HepG2 (cell line): Measurements from ENCODE around the gene KITLG. TPM values are rescaled to one million over a fixed set of nuclear protein-coding genes. Genes with fewer than 3 reads are reported as not detected.
"Not testable (repeated sequence)": the region's sequence is repeated elsewhere in the genome, so short reads cannot be mapped to it uniquely, and the experiment has no call there.

Experiments
- ATAC-seq: fragments of 200-7000 bp; cut with Tn5 transposase; 3 replicates; pipeline ENCODE4 v1.9.1; 2020; ENCODE audit warnings: mild to moderate bottlenecking, moderate library complexity
- BruUV-seq: library from RNA; stranded (reverse); fragments of 400-500 nt; replicated peaks from 2 replicates; lab custom pipeline; 2021; lab: Mats Ljungman, UMichigan
- CTCF ChIA-PET: fragments of 300-600 bp; formaldehyde crosslinking; extraction: SDS; loops from one replicate; lab custom pipeline; 2021; ENCODE audit warnings: low total read pairs, inconsistent platforms, low intra/inter-chr PET ratio; lab: Yijun Ruan, JAX
- POLR2A ChIA-PET: fragments of 350-600 bp; sonication (Branson Sonifier 250); formaldehyde crosslinking; loops from one replicate; lab custom pipeline; 2020; ENCODE audit warnings: antibody characterized with exemption, inconsistent platforms; lab: Yijun Ruan, JAX
- DNase-seq: peaks from one replicate; pipeline ENCODE4 v3.0.0-alpha.2; 2015; ENCODE audit warnings: low spot score
- FAIRE-seq: peaks from 3 replicates; lab custom pipeline; 2011; peaks lifted over from hg19 to GRCh38; lab: Jason Lieb, UNC
- H2AFZ ChIP-seq: one replicate; pipeline ENCODE4 v1.6.1; 2011; ENCODE audit warnings: low read length, inconsistent platforms
- H3K27ac ChIP-seq: fragments of 300-600 bp; 3 replicates; pipeline ENCODE4 v1.8.0; 2011; ENCODE audit warnings: mixed run types, mild to moderate bottlenecking, mixed read lengths, low read length, inconsistent platforms; ENCODE audit not compliant: insufficient read depth; ENCODE audit errors: extremely low read length
- H3K27me3 ChIP-seq, 2 experiments: fragments of 200-600 bp in 1 of 2; 2 replicates in 1 of 2; 3 replicates in 1 of 2; pipeline versions ENCODE4 v1.6.0 to v1.8.0; 2011; ENCODE audit warnings: low read length in 2 of 2, mild to moderate bottlenecking in 2 of 2, moderate library complexity in 2 of 2, inconsistent platforms in 1 of 2; ENCODE audit not compliant: insufficient read depth in 2 of 2, control insufficient read depth in 1 of 2
- H3K36me3 ChIP-seq, 2 experiments: fragments of 200-600 bp in 1 of 2; replicated peaks in 1 of 2; 2 replicates in 1 of 2; 3 replicates in 1 of 2; pipeline versions ENCODE4 v1.5.1 to v1.8.0; 2011; ENCODE audit warnings: low read length in 2 of 2, inconsistent platforms in 1 of 2; ENCODE audit not compliant: insufficient read depth in 2 of 2, control insufficient read depth in 1 of 2
- H3K4me1 ChIP-seq: 2 replicates; pipeline ENCODE4 v1.5.1; 2012; ENCODE audit warnings: low read length, inconsistent platforms; ENCODE audit not compliant: insufficient read depth
- H3K4me2 ChIP-seq: 2 replicates; pipeline ENCODE4 v1.6.0; 2011; ENCODE audit warnings: low read depth, low read length, inconsistent platforms
- H3K4me3 ChIP-seq, 3 experiments: fragments of 200-600 bp in 1 of 3; sonication (generic), shearing (Covaris generic) in 1 of 3; replicated peaks in 1 of 3; 2 replicates each; pipeline ENCODE4 v1.5.1; 2011 to 2016; ENCODE audit warnings: low read length in 3 of 3, inconsistent platforms in 2 of 3, low read depth in 2 of 3, mild to moderate bottlenecking in 2 of 3, control low read depth in 1 of 3, mixed read lengths in 1 of 3; ENCODE audit not compliant: insufficient read depth in 1 of 3
- H3K79me2 ChIP-seq: one replicate; pipeline ENCODE4 v1.6.1; 2011; ENCODE audit warnings: low read length, inconsistent platforms; ENCODE audit not compliant: insufficient read depth
- H3K9ac ChIP-seq: 2 replicates; pipeline ENCODE4 v1.6.0; 2011; ENCODE audit warnings: mild to moderate bottlenecking, low read depth, low read length, inconsistent platforms; ENCODE audit not compliant: insufficient read depth
- H3K9me3 ChIP-seq: 2 replicates; pipeline ENCODE4 v1.5.1; 2012; ENCODE audit warnings: mild to moderate bottlenecking, low read length
- H4K20me1 ChIP-seq: 2 replicates; pipeline ENCODE4 v1.6.0; 2011; ENCODE audit warnings: inconsistent platforms, mild to moderate bottlenecking, low read length, moderate library complexity; ENCODE audit not compliant: insufficient read depth
- ARID5B ChIP-seq: IDR thresholded peaks from 2 replicates; pipeline ENCODE4 v1.4.0; 2020; ENCODE audit warnings: mild to moderate bottlenecking, missing genetic modification reagents
- GFI1 ChIP-seq: sonication (generic); formaldehyde crosslinking; IDR thresholded peaks from 2 replicates; pipeline ENCODE4 v1.5.0; 2020; ENCODE audit warnings: missing genetic modification reagents, mild to moderate bottlenecking, borderline replicate concordance
- HNF1B ChIP-seq: sonication (generic); formaldehyde crosslinking; IDR thresholded peaks from 2 replicates; pipeline ENCODE4 v1.5.1; 2020; ENCODE audit warnings: mild to moderate bottlenecking, moderate library complexity, missing genetic modification reagents
- MYC ChIP-seq: sonication (generic); formaldehyde crosslinking; IDR thresholded peaks from 2 replicates; pipeline ENCODE4 v1.9.0; 2021; ENCODE audit warnings: missing genetic modification reagents, borderline replicate concordance
- NR2F6 ChIP-seq, 2 experiments: IDR thresholded peaks; 2 replicates each; pipeline ENCODE4 v1.6.1; 2016; ENCODE audit warnings: antibody characterized with exemption in 1 of 2, mild to moderate bottlenecking in 1 of 2
- REPIN1 ChIP-seq: sonication (generic); formaldehyde crosslinking; IDR thresholded peaks from 2 replicates; pipeline ENCODE4 v1.8.0; 2022; ENCODE audit warnings: missing genetic modification reagents, low read depth, mild to moderate bottlenecking, borderline replicate concordance
- RXRA ChIP-seq: sonication (generic); formaldehyde crosslinking; IDR thresholded peaks from 2 replicates; pipeline ENCODE4 v1.5.1; 2020; ENCODE audit warnings: missing genetic modification reagents
- TFDP2 ChIP-seq: sonication (generic); formaldehyde crosslinking; IDR thresholded peaks from 2 replicates; pipeline ENCODE4 v1.4.0; 2020; ENCODE audit warnings: missing genetic modification reagents
- ZNF281 ChIP-seq: sonication (generic); formaldehyde crosslinking; IDR thresholded peaks from 2 replicates; pipeline ENCODE4 v1.4.0; 2020; ENCODE audit warnings: missing genetic modification reagents, borderline replicate concordance
- ZNF331 ChIP-seq: sonication (generic); formaldehyde crosslinking; IDR thresholded peaks from 2 replicates; pipeline ENCODE4 v1.4.0; 2020; ENCODE audit warnings: missing genetic modification reagents
- ZNF350 ChIP-seq: sonication (generic); formaldehyde crosslinking; IDR thresholded peaks from 2 replicates; pipeline ENCODE4 v1.4.0; 2020; ENCODE audit warnings: mild to moderate bottlenecking, low read depth, missing genetic modification reagents, borderline replicate concordance
- ZNF605 ChIP-seq: sonication (generic); formaldehyde crosslinking; IDR thresholded peaks from 2 replicates; pipeline ENCODE4 v1.8.0; 2022; ENCODE audit warnings: mild to moderate bottlenecking, missing genetic modification reagents
- ZNF614 ChIP-seq: IDR thresholded peaks from 2 replicates; pipeline ENCODE4 v1.6.1; 2018; ENCODE audit warnings: missing biosample characterization, missing genetic modification reagents, inconsistent platforms, borderline replicate concordance
- ZNF747 ChIP-seq: sonication (generic); formaldehyde crosslinking; IDR thresholded peaks from 2 replicates; pipeline ENCODE4 v1.8.1; 2023; ENCODE audit warnings: missing genetic modification reagents, mild to moderate bottlenecking, borderline replicate concordance
- WGBS: methylation state at CpG from one replicate; pipeline ENCODE4 v1.1.6; 2017; ENCODE audit warnings: low lambda C conversion rate; 5-methylcytosine and 5-hydroxymethylcytosine counted together
- in situ Hi-C: cut with HindIII; loops from 2 replicates; pipeline ENCODE4 v1.10.0; 2017; ENCODE audit warnings: low pct_unique_long_range_greater_than_20kb; ENCODE audit not compliant: extremely low pct_ligation_motif_present
- intact Hi-C: fragments of 100-400 bp; cut with micrococcal nuclease; formaldehyde crosslinking; loops from one replicate; pipeline ENCODE4 v1.10.0; 2022; ENCODE audit not compliant: unreplicated experiment
- polyA plus RNA-seq, 8 experiments: library from polyadenylated mRNA; depleted of rRNA in 3 of 8; stranded (reverse) in 7 of 8; unstranded in 1 of 8; fragments of >200 nt; fragmentation: Illumina TruSeq in 4 of 8; extraction: Trizol in 4 of 8; gene quantifications; 2 replicates each; pipeline versions ENCODE4 v1.2.1 to v1.2.3, GENCODE V29; 2011 to 2016; ENCODE audit warnings: low read depth in 4 of 8, missing spikeins in 1 of 8, mixed read lengths in 1 of 8; ENCODE audit not compliant: insufficient read depth in 1 of 8
- total RNA-seq, 5 experiments: library from RNA; depleted of rRNA; stranded (reverse); fragments of >200 nt; fragmentation: Illumina TruSeq; extraction: Trizol; gene quantifications; 2 replicates each; pipeline ENCODE4 v1.2.3, GENCODE V29; 2016; ENCODE audit warnings: low read depth in 1 of 5

The KITLG gene
- total and polyA plus RNA-seq, 2 of the 13 experiments (the other 11 are each of a cell fraction or from before 2014, with no cell fraction given) = 0.66 to 4.3 TPM

GRCh38 chr12:88466708-88467107 lies 113.6 kb downstream of the KITLG start:
- ATAC-seq; H3K36me3 ChIP-seq; H4K20me1 ChIP-seq; in situ Hi-C loops; FAIRE-seq; BruUV-seq; H3K9ac ChIP-seq; intact Hi-C loops; H3K79me2 ChIP-seq; CTCF ChIA-PET; H3K27me3 ChIP-seq; H3K4me3 ChIP-seq; H2AFZ ChIP-seq; H3K27ac ChIP-seq; POLR2A ChIA-PET; H3K9me3 ChIP-seq; TF ChIP-seq NR2F6 (IDR thresholded peaks at IDR 0.05): not testable (repeated sequence)
- Histone ChIP-seq H3K4me2 (peak overlapping the region; percentile 32), H3K4me1 (peaks cover 15% of the 10 kb centered on the region)
- WGBS = 20% methylated on average over 6 of the region's 10 CpGs
- peak; percentile 57 for DNase-seq
- TF ChIP-seq ZNF331 = 0 out of 2 replicates have a peak, but pooled peaks have one; percentile 21
- TF ChIP-seq NR2F6 (CRISPR knock-in tag; IDR thresholded peaks at IDR 0.05) = 0 out of 2 replicates have a peak, but pooled peaks have one; percentile 19
- TF ChIP-seq HNF1B (CRISPR knock-in tag) = peak; percentile 46; the same call in 1 of the 2 replicates
- peak; percentile 22; the same call in 1 of the 2 replicates for TF ChIP-seq MYC (CRISPR knock-in tag)
- 0 out of 2 replicates have a peak, but pooled peaks have one; percentile 20 for TF ChIP-seq ZNF605 (CRISPR knock-in tag)
- peak; percentile 89 for TF ChIP-seq TFDP2 (CRISPR knock-in tag)
- peak; percentile 33; the same call in 1 of the 2 replicates for TF ChIP-seq RXRA (CRISPR knock-in tag)
- peak; percentile 49; the same call in 1 of the 2 replicates for TF ChIP-seq ZNF747 (CRISPR knock-in tag)
- peak; percentile 73; the same call in 1 of the 2 replicates for TF ChIP-seq REPIN1 (CRISPR knock-in tag)
- 0 out of 2 replicates have a peak, but pooled peaks have one; percentile 23 for TF ChIP-seq ZNF614 (CRISPR knock-in tag)
- TF ChIP-seq ZNF350 (CRISPR knock-in tag) = peak; percentile 37; the same call in 1 of the 2 replicates
- 0 out of 2 replicates have a peak, but pooled peaks have one; percentile 24 for TF ChIP-seq GFI1
- TF ChIP-seq ZNF281 (CRISPR knock-in tag) = peak; percentile 97
- TF ChIP-seq ARID5B = peak; percentile 81
